NB4 (cell line): Measurements from ENCODE around the gene MED29.

Source experiments
- DNase-seq: peaks from one replicate; pipeline ENCODE4 v3.0.0; 2010; ENCODE audit warnings: low read depth
- H3K4me3 ChIP-seq: one replicate; pipeline ENCODE4 v1.5.1; 2011; ENCODE audit warnings: mild to moderate bottlenecking, low read depth, low read length, moderate library complexity
- CTCF ChIP-seq: IDR thresholded peaks from one replicate; pipeline ENCODE4 v1.5.1; 2012; ENCODE audit warnings: low read depth, low read length
- MAX ChIP-seq: IDR thresholded peaks from 2 replicates; pipeline ENCODE4 v1.6.1; 2011; ENCODE audit warnings: low read depth, low read length
- MYC ChIP-seq: IDR thresholded peaks from 2 replicates; pipeline ENCODE4 v1.6.1; 2011; ENCODE audit warnings: low read depth, low read length
- POLR2A ChIP-seq: IDR thresholded peaks from 2 replicates; pipeline ENCODE4 v1.6.1; 2011; ENCODE audit warnings: mild to moderate bottlenecking; ENCODE audit not compliant: insufficient read length; ENCODE audit errors: extremely low read depth

Gene MED29

GRCh38 chr19:39398297-39398864 is 7.2 kb downstream of the MED29 start:
- TF ChIP-seq MAX (no peak), CTCF (no peak), MYC (no peak), POLR2A (no peak)
- peak; percentile 87 for DNase-seq
- no peak overlapping the region for H3K4me3 ChIP-seq

- no peak for DNase-seq
- no peak overlapping the region for H3K4me3 ChIP-seq
- TF ChIP-seq MYC (no peak), MAX (no peak), CTCF (no peak), POLR2A (no peak)
Measured at GRCh38 chr19:39399668-39400050, 8.5 kb downstream of the MED29 start.

GRCh38 chr19:39400061-39400460 is 8.9 kb downstream of the MED29 start:
- no peak overlapping the region for H3K4me3 ChIP-seq
- no peak for TF ChIP-seq CTCF
- TF ChIP-seq MYC, result no peak
- no peak for TF ChIP-seq MAX
- TF ChIP-seq POLR2A, result no peak
- DNase-seq, result no peak

GRCh38 chr19:39401070-39401548 is 9.9 kb downstream of the MED29 start:
- no peak for DNase-seq
- no peak for TF ChIP-seq POLR2A
- no peak for TF ChIP-seq MAX
- no peak for TF ChIP-seq MYC
- TF ChIP-seq CTCF, result no peak
- H3K4me3 ChIP-seq, result no peak overlapping the region

GRCh38 chr19:39401549-39402345 is 10.6 kb downstream of the MED29 start:
- peak; percentile 72 for DNase-seq
- TF ChIP-seq CTCF, result no peak
- TF ChIP-seq MAX, result no peak
- no peak for TF ChIP-seq MYC
- TF ChIP-seq POLR2A, result no peak
- H3K4me3 ChIP-seq, result peak overlapping the region; percentile 30
